Muscle of leg (tissue), 11 donors: ENCODE results near the gene NKAPL. TPM values are rescaled to one million over a fixed set of nuclear protein-coding genes. Genes with fewer than 3 reads are reported as not detected.
A peak's percentile ranks its signal among the peaks of the same experiment; 100 is the strongest.

Experiments used
- DNase-seq: peaks from one replicate; pipeline ENCODE4 v3.0.0; 2013
- H3K27ac ChIP-seq: one replicate; pipeline ENCODE4 v1.5.1; 2013; ENCODE audit warnings: mild to moderate bottlenecking, low read length, control low read depth
- H3K27me3 ChIP-seq: one replicate; pipeline ENCODE4 v1.6.1; 2013; ENCODE audit warnings: low read length; ENCODE audit not compliant: control insufficient read depth, insufficient read depth
- H3K36me3 ChIP-seq: one replicate; pipeline ENCODE4 v1.6.1; 2013; ENCODE audit warnings: low read length; ENCODE audit not compliant: control insufficient read depth, insufficient read depth
- H3K4me1 ChIP-seq: one replicate; pipeline ENCODE4 v1.6.1; 2013; ENCODE audit warnings: low read length; ENCODE audit not compliant: control insufficient read depth, insufficient read depth
- H3K4me3 ChIP-seq: one replicate; pipeline ENCODE4 v1.5.1; 2013; ENCODE audit warnings: low read length, control low read depth
- H3K9me3 ChIP-seq: replicated peaks from 2 replicates; pipeline ENCODE4 v1.6.1; 2013; ENCODE audit warnings: low read depth, low read length; ENCODE audit not compliant: control insufficient read depth
- WGBS: methylation state at CpG from one replicate; pipeline ENCODE4 v1.1.5; 2013; ENCODE audit warnings: missing lambda C conversion rate; ENCODE audit not compliant: insufficient coverage; 5-methylcytosine and 5-hydroxymethylcytosine counted together
- polyA plus RNA-seq, 8 donors: library from polyadenylated mRNA; unstranded; fragments of 120-200 nt; gene quantifications; one replicate each; pipeline versions ENCODE4 v1.2.1 to v1.2.3, GENCODE V29; 2013; ENCODE audit warnings: inconsistent platforms in 1 of 8, low replicate concordance in 1 of 8; ENCODE audit not compliant: insufficient read length in 8 of 8, insufficient read depth in 1 of 8
- total RNA-seq: library from RNA; stranded (reverse); fragments of 120-200 nt; gene quantifications from one replicate; pipeline ENCODE4 v1.2.4, GENCODE V29; 2013

The NKAPL gene
- total and polyA plus RNA-seq, 9 donors = 0.64 to 1.4 (median 0.97) TPM

- Histone ChIP-seq H3K4me3 (peak within 1 kb of the TSS; percentile 90), H3K36me3 (peaks cover 5% of the 10 kb centered on the region), H3K4me1 (no peaks in the 10 kb centered on the region), H3K27me3 (peaks cover 4% of the 10 kb centered on the region), H3K9me3 (no peaks in the 10 kb centered on the region), H3K27ac (peak within 1 kb of the TSS; percentile 96)
- under 1% methylated on average over 25 of the region's 32 CpGs for WGBS
- DNase-seq = peak; percentile 97
These were observed 8.0 kb downstream of the NKAPL start, which contains the start of gene ZSCAN26 for GRCh38 chr6:28266962-28267694. ZSCAN26 (plus strand) TSS chr6:28267143; CDS start chr6:28271920, 4,777 bp downstream.

GRCh38 chr6:28267695-28268059 lies 8.6 kb downstream of the NKAPL start:
- H3K36me3 ChIP-seq = peaks cover 11% of the 10 kb centered on the region
- no peak for DNase-seq
- H3K27me3 ChIP-seq = no peaks in the 10 kb centered on the region
- peak overlapping the region; percentile 96 for H3K27ac ChIP-seq
- no peaks in the 10 kb centered on the region for H3K9me3 ChIP-seq
- H3K4me3 ChIP-seq = peak overlapping the region; percentile 90
- WGBS = 0% methylated on average over 1 of the region's 1 CpG
- H3K4me1 ChIP-seq = no peaks in the 10 kb centered on the region

- no peaks in the 10 kb centered on the region for H3K27me3 ChIP-seq
- DNase-seq = peak; percentile 21
- no peaks in the 10 kb centered on the region for H3K9me3 ChIP-seq
- H3K4me1 ChIP-seq = no peaks in the 10 kb centered on the region
- no peak overlapping the region for H3K4me3 ChIP-seq
- H3K27ac ChIP-seq = no peak overlapping the region
- peaks cover 27% of the 10 kb centered on the region for H3K36me3 ChIP-seq
These were observed 10.4 kb downstream of the NKAPL start for GRCh38 chr6:28269492-28269891.

- Histone ChIP-seq H3K4me1 (no peaks in the 10 kb centered on the region), H3K4me3 (no peak overlapping the region), H3K36me3 (peaks cover 53% of the 10 kb centered on the region), H3K27ac (no peak overlapping the region), H3K9me3 (no peaks in the 10 kb centered on the region), H3K27me3 (no peaks in the 10 kb centered on the region)
- no peak for DNase-seq
These were observed 15.8 kb downstream of the NKAPL start for GRCh38 chr6:28274888-28275287.

GRCh38 chr6:28277746-28278145 lies 18.6 kb downstream of the NKAPL start:
- WGBS = no CpG with 5 or more reads among the region's 3 CpGs
- H3K27ac ChIP-seq = no peak overlapping the region

GRCh38 chr6:28280595-28281287 lies 21.6 kb downstream of the NKAPL start:
- Histone ChIP-seq H3K4me3 (peak overlapping the region; percentile 61), H3K4me1 (peaks cover 5% of the 10 kb centered on the region), H3K36me3 (peaks cover 32% of the 10 kb centered on the region), H3K27me3 (no peaks in the 10 kb centered on the region), H3K9me3 (peaks cover 3% of the 10 kb centered on the region), H3K27ac (no peak overlapping the region)
- DNase-seq = no peak
- WGBS = no CpG with 5 or more reads among the region's 3 CpGs

More at GRCh38 chr6:28277746-28278145, 18.6 kb downstream of the NKAPL start:
- Histone ChIP-seq H3K36me3 (peaks cover 42% of the 10 kb centered on the region), H3K9me3 (no peaks in the 10 kb centered on the region), H3K4me3 (no peak overlapping the region), H3K27me3 (no peaks in the 10 kb centered on the region), H3K4me1 (peaks cover 5% of the 10 kb centered on the region)
- DNase-seq = no peak

GRCh38 chr6:28281288-28282064 lies 22.4 kb downstream of the NKAPL start, which contains the start of gene PGBD1:
PGBD1 (plus strand) TSS chr6:28281572; CDS start chr6:28283814, 2,242 bp downstream.
- WGBS = under 1% methylated on average over 41 of the region's 50 CpGs
- Histone ChIP-seq H3K36me3 (peaks cover 25% of the 10 kb centered on the region), H3K4me3 (peak within 1 kb of the TSS; percentile 61), H3K27ac (no peak within 1 kb of the TSS), H3K27me3 (no peaks in the 10 kb centered on the region), H3K4me1 (peaks cover 5% of the 10 kb centered on the region), H3K9me3 (peaks cover 3% of the 10 kb centered on the region)
- peak; percentile 84 for DNase-seq

GRCh38 chr6:28282926-28283325 lies 23.8 kb downstream of the NKAPL start:
- Histone ChIP-seq H3K27me3 (no peaks in the 10 kb centered on the region), H3K4me3 (no peak overlapping the region), H3K27ac (no peak overlapping the region), H3K4me1 (peaks cover 5% of the 10 kb centered on the region), H3K9me3 (peaks cover 3% of the 10 kb centered on the region), H3K36me3 (peaks cover 22% of the 10 kb centered on the region)
- WGBS = 100% methylated on average over 2 of the region's 2 CpGs
- DNase-seq = no peak

GRCh38 chr6:28291573-28291972 lies 32.5 kb downstream of the NKAPL start:
- peaks cover 16% of the 10 kb centered on the region for H3K36me3 ChIP-seq
- H3K27me3 ChIP-seq = no peaks in the 10 kb centered on the region
- no peaks in the 10 kb centered on the region for H3K9me3 ChIP-seq
- no peak overlapping the region for H3K27ac ChIP-seq
- DNase-seq = no peak
- H3K4me3 ChIP-seq = no peak overlapping the region
- H3K4me1 ChIP-seq = no peaks in the 10 kb centered on the region

GRCh38 chr6:28295326-28295725 lies 36.2 kb downstream of the NKAPL start:
- H3K4me1 ChIP-seq = no peaks in the 10 kb centered on the region
- whole genome bisulfite sequencing = no CpG with 5 or more reads among the region's 5 CpGs
- no peaks in the 10 kb centered on the region for H3K9me3 ChIP-seq
- H3K27ac ChIP-seq = no peak overlapping the region
- DNase-seq = no peak
- peaks cover 16% of the 10 kb centered on the region for H3K36me3 ChIP-seq
- H3K27me3 ChIP-seq = no peaks in the 10 kb centered on the region
- no peak overlapping the region for H3K4me3 ChIP-seq
